Fibroblast of skin of right quadriceps (primary cell): ENCODE results near the gene ARHGAP42.

Experiments
- DNase-seq: peaks from one replicate; pipeline ENCODE4 v3.0.0-alpha.2; 2013

The ARHGAP42 gene

DNA sequence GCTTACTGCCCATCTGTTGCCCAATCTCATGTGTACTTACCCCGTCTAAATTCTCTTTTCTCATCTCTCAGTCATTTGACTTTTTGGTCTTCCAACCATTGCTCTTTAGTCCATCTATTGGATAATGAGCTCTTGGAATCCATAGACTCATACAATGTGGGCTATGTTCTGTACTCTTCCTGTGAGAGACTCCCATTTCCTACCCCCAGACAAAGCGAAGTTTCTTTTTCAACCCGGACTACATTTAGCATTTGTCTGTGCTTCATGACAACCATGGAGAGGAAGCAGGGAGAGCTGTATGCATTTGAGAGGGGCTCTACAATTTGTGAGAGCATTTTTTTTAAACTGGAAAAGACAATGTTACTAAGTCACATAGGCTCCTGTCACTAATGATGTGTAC, 4.0 kb upstream of the ARHGAP42 start:
- DNase-seq: no peak

GRCh38 chr11:100684101-100685065, 2.7 kb upstream of the ARHGAP42 start:
- peak; percentile 36 for DNase-seq

DNA sequence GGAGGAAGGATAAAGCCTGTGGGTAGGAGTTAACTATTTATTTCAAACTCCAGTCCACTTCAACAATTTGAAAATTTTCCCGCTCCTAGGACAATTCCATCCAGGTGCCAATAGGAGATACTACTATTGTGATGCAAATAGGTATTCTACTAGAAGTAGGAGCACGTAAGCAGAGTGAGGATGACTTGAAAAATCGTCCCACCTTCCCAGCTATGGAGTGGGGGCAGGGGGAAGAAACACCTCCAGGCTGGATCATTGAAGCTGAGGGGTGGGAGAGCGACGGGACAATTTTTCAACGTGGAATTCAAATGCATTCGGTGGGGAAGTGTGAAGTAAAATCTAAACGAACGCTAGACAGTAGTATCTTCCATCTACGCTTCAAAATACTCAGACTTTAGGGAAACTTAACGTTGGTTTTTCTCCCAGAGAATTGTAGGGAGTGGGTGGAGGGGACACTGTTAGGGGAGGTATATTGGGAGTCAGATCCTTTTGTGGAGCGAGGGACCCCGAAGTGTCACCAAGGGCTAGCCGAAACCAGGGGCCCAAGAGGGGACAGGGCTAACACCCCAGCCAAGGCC, 523 bp upstream of the ARHGAP42 start:
- DNase-seq: no peak

DNA sequence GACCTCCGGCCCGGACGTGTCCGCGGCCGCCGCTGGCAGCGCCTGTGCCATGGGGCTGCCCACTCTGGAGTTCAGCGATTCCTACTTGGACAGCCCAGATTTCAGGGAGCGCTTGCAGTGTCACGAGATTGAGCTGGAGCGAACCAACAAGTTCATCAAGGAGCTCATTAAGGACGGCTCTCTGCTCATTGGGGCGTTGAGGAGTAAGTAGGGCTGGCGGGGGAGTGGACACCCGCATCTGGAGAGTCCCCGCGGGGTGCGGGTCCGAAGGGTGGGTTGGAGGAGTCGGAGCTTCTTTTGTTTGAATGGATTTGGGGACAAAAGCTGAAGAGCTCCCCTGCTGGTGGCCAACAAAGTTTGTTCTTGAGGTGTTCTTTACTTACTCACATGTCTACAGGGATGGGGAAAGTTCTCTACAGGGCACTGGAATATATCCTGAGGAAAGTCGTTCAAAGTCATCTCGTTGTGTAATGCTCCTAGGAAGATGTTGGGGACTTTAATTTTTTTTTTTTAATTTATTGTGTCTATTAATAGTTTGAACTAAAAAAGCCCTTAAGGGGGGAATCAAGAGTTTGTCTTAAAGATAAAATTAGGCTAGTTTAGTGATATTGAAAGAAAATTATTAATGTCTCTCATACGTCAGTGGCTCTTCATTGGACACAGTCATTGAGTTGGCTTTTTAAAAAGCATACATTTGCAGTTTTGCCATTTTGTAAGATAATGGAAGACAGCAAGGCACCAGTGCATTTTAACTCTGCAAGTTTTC, 725 bp downstream of the ARHGAP42 start:
- DNase-seq: peak; percentile 82

GRCh38 chr11:100689141-100689540, 2.1 kb downstream of the ARHGAP42 start:
- DNase-seq: no peak

- no peak for DNase-seq
These were observed 5.0 kb downstream of the ARHGAP42 start for GRCh38 chr11:100691896-100692653.

DNA sequence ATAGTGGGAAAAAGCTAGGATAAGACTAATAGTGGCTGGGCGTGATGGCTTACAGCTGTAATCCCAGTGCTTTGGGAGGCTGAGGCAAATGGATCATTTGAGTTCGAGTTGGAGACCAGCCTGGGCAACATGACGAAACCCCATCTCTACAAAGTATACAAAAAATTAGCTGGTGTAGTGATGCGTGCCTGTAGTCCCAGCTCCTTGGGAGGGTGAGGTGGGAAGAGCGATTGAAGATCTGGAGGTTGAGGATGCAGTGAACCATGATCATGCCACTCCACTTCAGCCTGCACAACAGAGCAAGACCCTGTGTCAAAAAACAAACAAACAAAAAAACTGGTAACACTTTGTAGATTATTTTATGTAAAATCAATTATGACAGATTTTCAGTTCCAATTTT, 8.8 kb downstream of the ARHGAP42 start:
- DNase-seq: no peak

DNA sequence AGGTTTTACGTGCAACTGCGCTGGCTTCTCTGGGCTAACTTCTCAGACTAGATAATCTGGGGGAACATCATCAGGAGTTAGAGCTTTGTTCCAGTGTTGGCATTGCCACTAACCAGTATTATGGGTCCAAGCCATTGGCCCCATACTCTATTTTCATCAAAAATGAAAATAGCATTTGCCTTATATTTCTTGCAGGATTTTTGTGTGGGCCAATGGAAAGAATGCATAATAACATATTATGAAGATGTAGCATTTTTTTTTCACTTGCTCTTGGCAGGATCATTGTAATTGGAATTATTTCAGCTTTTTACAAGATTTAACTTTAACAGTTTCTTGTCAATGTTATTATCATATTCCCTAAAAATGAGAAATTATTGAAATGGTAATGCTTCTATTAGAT, 16.1 kb downstream of the ARHGAP42 start:
- no peak for DNase-seq

- DNase-seq: no peak
These were observed 16.9 kb downstream of the ARHGAP42 start for GRCh38 chr11:100703801-100704575.

DNA sequence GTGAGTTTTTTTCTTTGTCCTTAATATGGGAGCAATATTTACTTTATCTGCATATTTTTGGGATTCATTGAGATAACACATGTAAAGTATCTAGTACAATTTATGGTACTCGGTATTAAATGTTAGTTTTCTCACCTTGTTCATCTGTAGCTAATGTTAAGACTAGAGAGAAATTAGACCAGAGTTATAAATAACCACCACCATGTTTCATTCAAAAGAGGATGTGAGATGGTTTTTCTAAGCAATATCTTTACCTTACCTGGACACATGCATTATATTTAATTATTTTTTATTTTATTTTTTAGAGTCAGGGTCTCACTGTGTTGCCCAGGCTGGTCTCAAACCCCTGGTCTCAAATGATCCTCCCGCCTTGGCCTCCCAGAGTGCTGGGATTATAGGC, 18.4 kb downstream of the ARHGAP42 start:
- no peak for DNase-seq

DNA sequence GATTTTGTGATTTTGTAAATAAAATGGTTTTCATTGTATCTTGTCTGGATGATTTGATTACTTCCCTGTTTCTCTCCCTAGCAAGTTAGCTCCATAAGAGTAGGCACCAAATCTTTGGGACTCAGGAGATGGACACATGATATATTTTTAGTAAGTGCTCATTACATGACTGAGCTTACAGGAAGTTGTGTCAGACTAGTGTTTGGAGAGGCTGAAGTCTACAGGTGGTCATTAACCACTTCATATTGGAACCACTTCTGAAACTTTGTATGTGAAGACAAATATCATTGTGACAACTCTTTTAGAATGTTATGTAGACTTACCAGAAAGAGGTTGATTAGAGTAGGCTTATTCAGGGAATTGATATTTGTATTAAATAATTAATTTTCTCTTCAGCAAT, 19.1 kb downstream of the ARHGAP42 start:
- no peak for DNase-seq

- DNase-seq: peak; percentile 66
These were observed 22.3 kb downstream of the ARHGAP42 start for GRCh38 chr11:100709233-100709957.

- no peak for DNase-seq
These were observed 24.9 kb downstream of the ARHGAP42 start for GRCh38 chr11:100711984-100712383.

GRCh38 chr11:100712583-100712982, 25.5 kb downstream of the ARHGAP42 start:
- no peak for DNase-seq

DNA sequence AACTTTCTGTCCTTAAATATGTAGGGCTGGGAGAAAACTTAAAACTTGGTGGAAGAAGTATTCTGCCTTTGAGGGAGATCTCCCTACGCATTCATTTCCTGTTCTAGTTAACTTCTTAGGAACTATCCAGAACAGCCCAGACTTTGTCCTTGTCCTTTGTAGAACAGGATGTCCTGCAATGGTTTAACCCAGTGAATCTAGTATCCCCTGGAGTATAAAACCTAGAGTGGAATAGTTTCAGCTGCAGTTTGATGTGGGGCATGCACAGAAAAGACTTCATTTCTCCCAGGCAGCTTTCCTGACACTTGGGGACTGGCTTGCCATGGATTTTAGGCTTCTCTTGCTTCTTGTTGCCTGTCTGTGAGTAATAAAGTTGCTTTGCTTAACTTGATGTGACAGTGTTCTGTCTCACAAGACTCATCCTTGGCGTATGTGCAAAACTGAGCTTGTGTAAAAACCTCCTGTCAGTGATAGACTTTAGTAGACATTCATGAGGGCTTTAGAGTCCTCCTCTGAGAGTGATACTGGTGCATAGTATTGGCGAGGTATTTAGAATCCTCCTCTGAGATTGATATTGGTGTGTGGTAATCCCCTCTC, 28.2 kb downstream of the ARHGAP42 start:
- DNase-seq: no peak

DNA sequence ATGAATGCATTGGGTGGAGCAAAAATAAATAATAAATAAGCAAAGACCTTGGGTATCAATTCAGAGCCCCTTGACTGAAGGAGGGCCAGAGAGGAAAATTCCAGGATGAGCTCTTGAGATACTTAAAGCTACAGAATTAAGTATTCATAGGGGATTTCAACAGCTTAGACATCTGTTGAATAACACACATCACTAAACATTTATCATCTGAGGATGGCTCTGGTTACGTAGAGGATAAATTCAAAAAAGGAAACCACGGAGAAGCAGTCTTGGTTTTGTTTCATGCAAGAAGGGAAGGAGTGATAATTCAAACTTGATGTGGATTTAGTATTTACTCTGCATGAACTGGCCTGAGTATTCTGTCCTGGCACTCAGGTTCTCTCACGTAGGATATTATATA, 29.8 kb downstream of the ARHGAP42 start:
- peak; percentile 31 for DNase-seq

DNA sequence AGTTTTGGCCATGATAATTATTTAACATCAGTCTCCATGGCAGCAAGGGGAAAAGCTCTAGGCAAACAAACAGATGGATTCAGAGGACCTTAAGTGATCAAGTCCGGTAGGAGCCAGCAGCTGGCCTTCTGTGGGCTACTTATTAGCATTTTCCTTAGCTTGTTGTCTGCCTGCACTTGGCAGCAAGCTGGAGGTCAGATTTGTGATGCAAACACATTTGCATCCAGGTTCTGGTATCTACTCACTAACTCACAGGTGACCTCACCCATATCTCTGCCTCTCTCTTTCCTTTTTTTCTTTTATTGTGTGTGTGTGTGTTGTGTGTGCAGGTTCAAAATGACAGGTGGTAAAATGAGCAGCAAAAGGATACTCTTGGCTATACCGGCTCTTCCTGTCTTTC, 32.3 kb downstream of the ARHGAP42 start:
- DNase-seq: no peak

DNA sequence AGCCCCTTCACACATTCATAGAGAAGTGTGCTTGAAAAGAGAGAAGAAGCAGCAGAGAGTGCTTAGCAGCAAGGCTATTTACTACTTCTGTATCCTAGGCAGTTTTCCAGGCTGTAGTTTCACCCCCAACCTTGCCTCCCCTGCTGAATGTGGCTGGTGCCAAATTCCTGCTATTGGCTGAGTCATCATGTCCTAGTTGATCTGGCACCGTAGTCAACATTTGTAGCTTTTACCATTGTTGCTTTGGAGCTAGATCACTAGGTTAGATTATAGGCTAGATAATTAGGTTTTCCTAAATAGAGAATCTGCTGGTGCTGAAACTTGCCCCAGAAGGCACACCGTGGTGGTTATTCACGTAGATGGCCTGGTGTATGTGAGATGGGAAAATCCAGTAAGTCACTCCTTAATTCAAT, 32.7 kb downstream of the ARHGAP42 start:
- DNase-seq: peak; percentile 89

DNA sequence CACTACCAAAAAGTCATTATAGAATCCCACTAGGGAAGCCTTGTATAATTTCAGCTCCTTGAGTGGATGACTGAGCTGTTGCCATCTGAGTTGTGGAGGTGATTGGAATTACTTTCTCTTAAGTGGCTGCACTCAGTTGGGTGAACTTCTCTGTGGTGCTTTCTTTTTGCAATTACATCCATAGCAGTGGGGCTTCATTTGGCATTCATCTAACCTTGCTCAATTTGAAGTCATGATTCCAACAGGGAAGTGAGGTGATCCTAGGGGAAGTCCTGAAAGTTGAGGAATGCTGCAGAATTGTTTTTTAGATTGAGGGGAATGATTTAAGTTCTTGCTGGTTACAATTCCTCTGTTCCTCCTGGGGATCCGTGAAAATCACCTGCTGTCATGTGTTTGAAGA, 39.6 kb downstream of the ARHGAP42 start:
- DNase-seq: no peak

DNA sequence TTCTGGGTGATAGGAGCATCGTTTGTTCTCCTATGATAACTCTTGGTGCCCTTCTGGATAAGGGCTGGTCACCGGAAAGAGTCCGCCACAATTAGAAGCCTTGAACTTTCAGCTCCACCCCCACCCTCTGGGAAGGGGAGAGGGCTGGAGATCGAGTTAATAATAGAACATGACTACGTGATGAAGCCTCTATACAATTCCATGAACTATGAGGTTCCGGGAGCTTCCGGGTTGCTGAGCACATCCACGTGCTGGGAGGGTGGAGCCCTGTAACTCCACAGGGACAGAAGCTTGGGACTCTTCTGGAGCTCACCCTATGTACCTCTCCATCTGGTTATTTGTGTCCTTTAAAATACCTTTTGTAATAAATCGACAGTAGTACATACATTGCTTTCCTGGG, 40.3 kb downstream of the ARHGAP42 start:
- peak; percentile 20 for DNase-seq

- DNase-seq: peak; percentile 89
These were observed 43.2 kb downstream of the ARHGAP42 start for GRCh38 chr11:100730266-100730665.
